B cell (primary cell): ENCODE measurements around the gene GDF11. TPM values are rescaled to one million over a fixed set of nuclear protein-coding genes. Genes with fewer than 3 reads are reported as not detected.

Experiments
- ATAC-seq: fragments of 200-7000 bp; cut with Tn5 transposase; one replicate; pipeline ENCODE4 v1.10.0; 2021; ENCODE audit warnings: low read depth, mild to moderate bottlenecking, moderate number of reproducible peaks, moderate library complexity
- CTCF ChIA-PET: fragments of 350-600 bp; sonication (Branson Sonifier 250); formaldehyde crosslinking; loops from one replicate; lab custom pipeline; 2021; ENCODE audit warnings: antibody characterized with exemption, inconsistent platforms; lab: Charles Lee
- POLR2A ChIA-PET: fragments of 350-600 bp; sonication (Branson Sonifier 250); formaldehyde crosslinking; loops from one replicate; lab custom pipeline; 2021; ENCODE audit warnings: antibody characterized with exemption; lab: Charles Lee
- DNase-seq: peaks from one replicate; pipeline ENCODE4 v3.0.0; 2013
- H2AFZ ChIP-seq: 2 replicates; pipeline ENCODE4 v1.6.1; 2012; ENCODE audit warnings: mild to moderate bottlenecking, low read depth, low read length; ENCODE audit not compliant: insufficient read depth, poor library complexity, severe bottlenecking
- H3K27ac ChIP-seq, 2 donors: 1 replicate in 1 of 2; 2 replicates in 1 of 2; pipeline ENCODE4 v1.5.1; 2012 to 2013; ENCODE audit warnings: low read length in 2 of 2, mild to moderate bottlenecking in 2 of 2, moderate library complexity in 1 of 2
- H3K27me3 ChIP-seq, 4 experiments: fragments of 200-600 bp in 1 of 4; sonication (generic) in 1 of 4; replicated peaks in 1 of 4; 1 replicate in 2 of 4; 2 replicates in 2 of 4; pipeline versions ENCODE4 v1.6.1 to v1.7.0; 2013 to 2016; ENCODE audit warnings: low read length in 3 of 4, mild to moderate bottlenecking in 2 of 4, mixed read lengths in 1 of 4, moderate library complexity in 1 of 4; ENCODE audit not compliant: insufficient read depth in 4 of 4, control insufficient read depth in 3 of 4; ENCODE audit errors: control extremely low read depth in 1 of 4
- H3K36me3 ChIP-seq, 2 experiments: replicated peaks in 1 of 2; 1 replicate in 1 of 2; 2 replicates in 1 of 2; pipeline versions ENCODE4 v1.6.1 to v1.7.1; 2013; ENCODE audit warnings: low read length in 1 of 2; ENCODE audit not compliant: insufficient read depth in 2 of 2, control insufficient read depth in 1 of 2; ENCODE audit errors: control extremely low read depth in 1 of 2, extremely low read depth in 1 of 2
- H3K4me1 ChIP-seq, 2 donors: fragments of 200-600 bp in 1 of 2; sonication (generic) in 1 of 2; 1 replicate in 1 of 2; 2 replicates in 1 of 2; pipeline versions ENCODE4 v1.5.1 to v1.6.1; 2013 to 2017; ENCODE audit warnings: low read length in 2 of 2; ENCODE audit not compliant: control insufficient read depth in 2 of 2, insufficient read depth in 2 of 2
- H3K4me2 ChIP-seq: replicated peaks from 2 replicates; pipeline ENCODE3; 2012; ENCODE audit warnings: mild to moderate bottlenecking, low read depth, low read length; ENCODE audit not compliant: poor library complexity, severe bottlenecking
- H3K4me3 ChIP-seq, 5 experiments: fragments of 200-600 bp in 1 of 5; sonication (generic) in 1 of 5; 1 replicate in 3 of 5; 2 replicates in 2 of 5; pipeline versions ENCODE4 v1.5.1 to v1.7.0; 2011 to 2016; ENCODE audit warnings: low read length in 4 of 5, mild to moderate bottlenecking in 4 of 5, low read depth in 2 of 5, control low read depth in 1 of 5, moderate library complexity in 1 of 5; ENCODE audit not compliant: insufficient read depth in 1 of 5; ENCODE audit errors: control extremely low read depth in 1 of 5, extremely low read depth in 1 of 5
- H3K79me2 ChIP-seq: fragments of 200-600 bp; sonication (generic); one replicate; pipeline ENCODE4 v1.6.0; 2016; ENCODE audit warnings: low read length; ENCODE audit not compliant: control insufficient read depth, insufficient read depth
- H3K9ac ChIP-seq: fragments of 200-600 bp; sonication (generic); 2 replicates; pipeline ENCODE4 v1.6.1; 2017; ENCODE audit warnings: mild to moderate bottlenecking, low read length, moderate library complexity
- H3K9me3 ChIP-seq, 3 donors: one replicate each; pipeline versions ENCODE4 v1.6.1 to v1.7.1; 2013; ENCODE audit warnings: low read length in 2 of 3; ENCODE audit not compliant: control insufficient read depth in 2 of 3, insufficient read depth in 1 of 3; ENCODE audit errors: control extremely low read depth in 1 of 3
- H4K20me1 ChIP-seq: 2 replicates; pipeline ENCODE4 v1.6.0; 2012; ENCODE audit warnings: mild to moderate bottlenecking, low read length; ENCODE audit not compliant: insufficient read depth, control insufficient read depth, poor library complexity, severe bottlenecking
- H3K27ac Mint-ChIP-seq: one replicate; pipeline ENCODE4 v1.8.0; 2021; ENCODE audit warnings: mixed read lengths
- H3K27me3 Mint-ChIP-seq: one replicate; pipeline ENCODE4 v1.8.0; 2021; ENCODE audit warnings: mixed read lengths
- H3K4me1 Mint-ChIP-seq: one replicate; pipeline ENCODE4 v1.8.0; 2021; ENCODE audit warnings: mixed read lengths
- H3K4me3 Mint-ChIP-seq: one replicate; pipeline ENCODE4 v1.8.0; 2021; ENCODE audit warnings: mixed read lengths
- H3K9me3 Mint-ChIP-seq: one replicate; pipeline ENCODE4 v1.8.0; 2022; ENCODE audit warnings: mixed read lengths; ENCODE audit not compliant: insufficient read depth
- EZH2 ChIP-seq: IDR thresholded peaks from 2 replicates; pipeline ENCODE4 v1.6.1; 2012; ENCODE audit warnings: borderline replicate concordance, low read depth, mild to moderate bottlenecking, moderate library complexity, low read length; ENCODE audit not compliant: insufficient read depth, poor library complexity, severe bottlenecking
- WGBS: methylation state at CpG from one replicate; pipeline ENCODE4 v1.1.5; 2013; ENCODE audit warnings: missing lambda C conversion rate; ENCODE audit not compliant: insufficient coverage; 5-methylcytosine and 5-hydroxymethylcytosine counted together
- intact Hi-C: fragments of 100-400 bp; cut with micrococcal nuclease; formaldehyde crosslinking; loops from one replicate; pipeline ENCODE4 v1.10.0; 2022
- polyA plus RNA-seq: library from polyadenylated mRNA; depleted of rRNA; stranded (reverse); fragments of >200 nt; gene quantifications from 2 replicates; pipeline ENCODE4 v1.2.3, GENCODE V29; 2012
- total RNA-seq, 2 donors: library from RNA; stranded (reverse); fragments of 120-200 nt in 1 of 2; gene quantifications; 1 replicate in 1 of 2; 2 replicates in 1 of 2; pipeline versions ENCODE4 v1.2.3 to v1.2.4, GENCODE V29; 2013 to 2022
- TF ChIP-seq, protein P1 (sequence below): fragments of 200-600 bp; IDR thresholded peaks from one replicate; pipeline ENCODE4 v1.8.0; 2022; ENCODE audit warnings: antibody characterized with exemption, mild to moderate bottlenecking

The GDF11 gene
- total and polyA plus RNA-seq, 2 donors (not counting 1 experiment from before 2014, with no cell fraction given) = 4.4 to 11.3 TPM

DNA sequence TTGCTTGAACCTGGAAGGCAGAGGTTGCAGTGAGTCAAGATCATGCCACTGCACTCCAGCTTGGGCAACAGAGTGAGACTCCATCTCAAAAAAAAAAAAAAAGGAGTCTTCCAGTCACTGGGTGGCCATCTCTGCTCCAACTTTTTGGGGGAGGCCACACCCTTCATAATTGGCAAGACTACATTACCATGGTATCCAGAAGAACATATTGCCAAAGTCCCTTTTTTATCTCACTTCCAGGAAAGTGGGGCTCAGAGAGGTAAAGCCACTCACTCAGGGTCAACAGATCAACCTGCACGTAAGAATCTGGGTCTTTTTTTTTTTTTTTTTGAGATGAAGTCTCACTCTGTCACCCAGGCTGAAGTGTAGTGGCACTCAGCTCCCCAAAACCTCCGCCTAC is 9.1 kb upstream of the GDF11 start:
- TF ChIP-seq, protein P1, sequence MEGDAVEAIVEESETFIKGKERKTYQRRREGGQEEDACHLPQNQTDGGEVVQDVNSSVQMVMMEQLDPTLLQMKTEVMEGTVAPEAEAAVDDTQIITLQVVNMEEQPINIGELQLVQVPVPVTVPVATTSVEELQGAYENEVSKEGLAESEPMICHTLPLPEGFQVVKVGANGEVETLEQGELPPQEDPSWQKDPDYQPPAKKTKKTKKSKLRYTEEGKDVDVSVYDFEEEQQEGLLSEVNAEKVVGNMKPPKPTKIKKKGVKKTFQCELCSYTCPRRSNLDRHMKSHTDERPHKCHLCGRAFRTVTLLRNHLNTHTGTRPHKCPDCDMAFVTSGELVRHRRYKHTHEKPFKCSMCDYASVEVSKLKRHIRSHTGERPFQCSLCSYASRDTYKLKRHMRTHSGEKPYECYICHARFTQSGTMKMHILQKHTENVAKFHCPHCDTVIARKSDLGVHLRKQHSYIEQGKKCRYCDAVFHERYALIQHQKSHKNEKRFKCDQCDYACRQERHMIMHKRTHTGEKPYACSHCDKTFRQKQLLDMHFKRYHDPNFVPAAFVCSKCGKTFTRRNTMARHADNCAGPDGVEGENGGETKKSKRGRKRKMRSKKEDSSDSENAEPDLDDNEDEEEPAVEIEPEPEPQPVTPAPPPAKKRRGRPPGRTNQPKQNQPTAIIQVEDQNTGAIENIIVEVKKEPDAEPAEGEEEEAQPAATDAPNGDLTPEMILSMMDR = no peak
- TF ChIP-seq EZH2 = no peak
- Mint-ChIP-seq H3K27ac (no peak overlapping the region), H3K27me3 (no peaks in the 10 kb centered on the region), H3K9me3 (no peaks in the 10 kb centered on the region), H3K4me1 (peaks cover 27% of the 10 kb centered on the region), H3K4me3 (no peak overlapping the region)
- ChIA-PET CTCF (interaction anchor here (6.5 to 8.1 kb wide), 2 partner anchors 13 to 77 kb away, joined by 46 to 147 read pairs; partner anchors contain the start of genes BLOC1S1 and RDH5), POLR2A (interaction anchor here (0.6 kb wide), 1 partner anchor 1991 kb away, joined by 5 read pairs; no protein-coding TSS in a partner anchor)
- H3K4me2 ChIP-seq = no peak overlapping the region
- H3K36me3 ChIP-seq = no peaks in the 10 kb centered on the region
- no peaks in the 10 kb centered on the region for H3K27me3 ChIP-seq
- no peak overlapping the region for H3K4me3 ChIP-seq
- DNase-seq (no peak), ATAC-seq (no peak)
- no peak overlapping the region for H3K27ac ChIP-seq
- WGBS = 100% methylated on average over 2 of the region's 2 CpGs
- intact Hi-C loops = no loop called here
- no peaks in the 10 kb centered on the region for H4K20me1 ChIP-seq
- H2AFZ ChIP-seq = no peak overlapping the region
- H3K79me2 ChIP-seq = no peaks in the 10 kb centered on the region
- H3K9ac ChIP-seq = no peak overlapping the region
- peaks cover 22 to 28% of the 10 kb centered on the region in 2 donors for H3K4me1 ChIP-seq
- H3K9me3 ChIP-seq = no peaks in the 10 kb centered on the region

- Mint-ChIP-seq H3K9me3 (no peaks in the 10 kb centered on the region), H3K4me3 (no peak overlapping the region), H3K27ac (no peak overlapping the region), H3K27me3 (no peaks in the 10 kb centered on the region), H3K4me1 (peaks cover 26% of the 10 kb centered on the region)
- no peak overlapping the region for H3K4me2 ChIP-seq
- H2AFZ ChIP-seq = no peak overlapping the region
- no peak for TF ChIP-seq EZH2
- TF ChIP-seq, protein P1 = no peak
- WGBS = 100% methylated on average over 2 of the region's 3 CpGs
- no peaks in the 10 kb centered on the region for H4K20me1 ChIP-seq
- H3K4me1 ChIP-seq = peaks cover 21 to 24% of the 10 kb centered on the region in 2 donors
- no peak overlapping the region for H3K9ac ChIP-seq
- no peaks in the 10 kb centered on the region for H3K36me3 ChIP-seq
- ChIA-PET POLR2A (interaction anchor here (0.6 to 1.4 kb wide), 2 partner anchors 10 to 1990 kb away, joined by 5 read pairs; no protein-coding TSS in a partner anchor), CTCF (interaction anchor here (1.2 to 8.1 kb wide), 4 partner anchors 10 to 77 kb away, joined by 3 to 147 read pairs (median 24); partner anchors contain the start of genes BLOC1S1 and RDH5)
- H3K27ac ChIP-seq = no peak overlapping the region
- intact Hi-C loops = no loop called here
- H3K9me3 ChIP-seq = no peaks in the 10 kb centered on the region
- H3K79me2 ChIP-seq = no peaks in the 10 kb centered on the region
- H3K27me3 ChIP-seq = no peaks in the 10 kb centered on the region
- H3K4me3 ChIP-seq = no peak overlapping the region
- ATAC-seq = no peak
- no peak for DNase-seq
Observed at GRCh38 chr12:55734595-55734994, 8.3 kb upstream of the GDF11 start.
